ENCODE data around the gene PIR.

DNA sequence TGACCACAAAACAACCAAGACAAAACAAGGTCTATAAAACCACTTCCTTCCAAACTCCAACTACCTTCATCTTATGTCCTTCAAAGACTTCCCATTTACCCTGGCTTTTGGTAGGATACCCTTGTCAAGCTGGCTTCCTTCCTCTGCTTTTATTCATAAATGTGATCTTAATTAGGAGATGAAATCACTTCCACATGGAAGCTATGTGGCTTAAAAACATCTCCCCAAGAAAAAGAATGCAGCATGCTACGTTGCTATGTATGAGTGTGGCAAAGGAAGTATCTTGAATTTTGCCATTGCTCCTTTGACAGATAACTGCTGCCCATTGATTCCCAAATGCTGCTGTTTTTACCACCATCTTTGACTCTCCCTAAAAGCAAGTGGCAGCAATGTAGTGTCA lies 62.5 kb downstream of the PIR start:
- TF ChIP-seq, protein P1, sequence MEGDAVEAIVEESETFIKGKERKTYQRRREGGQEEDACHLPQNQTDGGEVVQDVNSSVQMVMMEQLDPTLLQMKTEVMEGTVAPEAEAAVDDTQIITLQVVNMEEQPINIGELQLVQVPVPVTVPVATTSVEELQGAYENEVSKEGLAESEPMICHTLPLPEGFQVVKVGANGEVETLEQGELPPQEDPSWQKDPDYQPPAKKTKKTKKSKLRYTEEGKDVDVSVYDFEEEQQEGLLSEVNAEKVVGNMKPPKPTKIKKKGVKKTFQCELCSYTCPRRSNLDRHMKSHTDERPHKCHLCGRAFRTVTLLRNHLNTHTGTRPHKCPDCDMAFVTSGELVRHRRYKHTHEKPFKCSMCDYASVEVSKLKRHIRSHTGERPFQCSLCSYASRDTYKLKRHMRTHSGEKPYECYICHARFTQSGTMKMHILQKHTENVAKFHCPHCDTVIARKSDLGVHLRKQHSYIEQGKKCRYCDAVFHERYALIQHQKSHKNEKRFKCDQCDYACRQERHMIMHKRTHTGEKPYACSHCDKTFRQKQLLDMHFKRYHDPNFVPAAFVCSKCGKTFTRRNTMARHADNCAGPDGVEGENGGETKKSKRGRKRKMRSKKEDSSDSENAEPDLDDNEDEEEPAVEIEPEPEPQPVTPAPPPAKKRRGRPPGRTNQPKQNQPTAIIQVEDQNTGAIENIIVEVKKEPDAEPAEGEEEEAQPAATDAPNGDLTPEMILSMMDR (IDR thresholded peaks at IDR 0.05) = no peak
- no peak for TF ChIP-seq POLR2AphosphoS5 (IDR thresholded peaks at IDR 0.05)
